ENCODE measurements around the gene TMEM92. TPM values are rescaled to one million over a fixed set of nuclear protein-coding genes. Genes with fewer than 3 reads are reported as not detected.

The TMEM92 gene
- total RNA-seq, 1 experiment from 2014 or later, result 14.8 TPM

DNA sequence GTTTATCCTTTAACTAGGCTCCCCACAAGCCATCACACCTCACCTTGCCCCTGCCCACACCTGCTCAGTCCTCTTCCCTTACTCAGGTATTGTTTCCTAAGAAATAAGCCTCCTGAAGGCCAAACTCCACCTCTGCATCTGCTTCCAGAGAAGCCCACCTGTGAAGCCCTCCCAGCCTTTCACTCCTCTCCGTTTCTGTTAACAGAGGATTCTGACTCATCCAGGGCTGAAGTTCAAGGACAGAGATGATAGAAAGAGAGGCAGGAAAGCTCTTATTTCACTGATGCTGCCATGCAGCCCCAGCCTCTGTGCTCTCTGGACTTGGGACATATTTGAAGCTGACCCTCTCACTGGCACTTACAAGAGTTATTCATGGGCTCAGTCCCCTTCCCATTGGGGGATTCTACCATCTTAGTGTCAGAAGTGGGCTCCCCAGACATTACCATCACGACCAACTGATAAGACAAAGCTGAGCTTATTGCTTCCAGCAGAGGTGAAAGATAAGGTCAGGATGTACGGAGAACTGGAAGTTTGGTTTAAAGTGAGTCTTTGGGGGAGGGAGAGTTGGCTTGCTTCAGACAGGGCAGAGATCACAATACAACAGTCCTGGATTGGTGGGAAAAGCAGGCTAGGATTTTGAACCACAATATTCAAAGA is 36.3 kb downstream of the TMEM92 start:
- Mint-ChIP-seq H3K27me3 (ENCODE audit: insufficient read depth, unreplicated experiment) (peaks cover 8% of the 10 kb centered on the region), H3K36me3 (ENCODE audit: insufficient read depth, unreplicated experiment) (no peaks in the 10 kb centered on the region), H3K9me3 (ENCODE audit: unreplicated experiment) (no peaks in the 10 kb centered on the region), H3K4me3 (ENCODE audit: unreplicated experiment) (no peak overlapping the region), H3K4me1 (ENCODE audit: low read depth, unreplicated experiment) (no peaks in the 10 kb centered on the region), H3K27ac (ENCODE audit: unreplicated experiment) (no peak overlapping the region)
- BruUV-seq (replicated peaks), result no TSS peak
- H3K36me3 ChIP-seq (ENCODE audit: control insufficient read depth, insufficient read depth, low read length), result no peaks in the 10 kb centered on the region
- ChIA-PET CTCF (interaction anchor here (0.7 to 0.9 kb wide), 3 partner anchors 87 to 150 kb away, joined by 3 to 4 read pairs (median 3); partner anchors contain the start of gene LRRC59), POLR2A (interaction anchor here (0.6 kb wide), 1 partner anchor 85 kb away, joined by 3 read pairs; no protein-coding TSS in a partner anchor)
- 0 out of 2 replicates have a peak, but pooled peaks cover 4% of the 10 kb centered on the region for H3K4me1 ChIP-seq
- H3K4me3 ChIP-seq (ENCODE audit: low read depth, low read length), result no peak overlapping the region
- no peaks in the 10 kb centered on the region for H3K9me3 ChIP-seq
- TF ChIP-seq, protein P1, sequence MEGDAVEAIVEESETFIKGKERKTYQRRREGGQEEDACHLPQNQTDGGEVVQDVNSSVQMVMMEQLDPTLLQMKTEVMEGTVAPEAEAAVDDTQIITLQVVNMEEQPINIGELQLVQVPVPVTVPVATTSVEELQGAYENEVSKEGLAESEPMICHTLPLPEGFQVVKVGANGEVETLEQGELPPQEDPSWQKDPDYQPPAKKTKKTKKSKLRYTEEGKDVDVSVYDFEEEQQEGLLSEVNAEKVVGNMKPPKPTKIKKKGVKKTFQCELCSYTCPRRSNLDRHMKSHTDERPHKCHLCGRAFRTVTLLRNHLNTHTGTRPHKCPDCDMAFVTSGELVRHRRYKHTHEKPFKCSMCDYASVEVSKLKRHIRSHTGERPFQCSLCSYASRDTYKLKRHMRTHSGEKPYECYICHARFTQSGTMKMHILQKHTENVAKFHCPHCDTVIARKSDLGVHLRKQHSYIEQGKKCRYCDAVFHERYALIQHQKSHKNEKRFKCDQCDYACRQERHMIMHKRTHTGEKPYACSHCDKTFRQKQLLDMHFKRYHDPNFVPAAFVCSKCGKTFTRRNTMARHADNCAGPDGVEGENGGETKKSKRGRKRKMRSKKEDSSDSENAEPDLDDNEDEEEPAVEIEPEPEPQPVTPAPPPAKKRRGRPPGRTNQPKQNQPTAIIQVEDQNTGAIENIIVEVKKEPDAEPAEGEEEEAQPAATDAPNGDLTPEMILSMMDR (IDR thresholded peaks at IDR 0.05; ENCODE audit: insufficient read depth in 1 of 2, low read depth in 1 of 2, low read length in 1 of 2, severe bottlenecking in 1 of 2, unreplicated experiment in 1 of 2), result no peak
- DNase-seq, result no peak
- intact Hi-C loops (cut with micrococcal nuclease; ENCODE audit: unreplicated experiment), result no loop called here
- H3K27me3 ChIP-seq (replicated peaks; ENCODE audit: control insufficient read depth, insufficient read depth, low read length), result no peaks in the 10 kb centered on the region

GRCh38 chr17:50311112-50311460 is 36.8 kb downstream of the TMEM92 start:
- intact Hi-C loops (cut with micrococcal nuclease; ENCODE audit: unreplicated experiment), result no loop called here

GRCh38 chr17:50311483-50311882 is 37.2 kb downstream of the TMEM92 start:
- no peak for DNase-seq
- Mint-ChIP-seq H3K27me3 (ENCODE audit: insufficient read depth, unreplicated experiment) (peaks cover 8% of the 10 kb centered on the region), H3K9me3 (ENCODE audit: unreplicated experiment) (no peaks in the 10 kb centered on the region), H3K27ac (ENCODE audit: unreplicated experiment) (no peak overlapping the region), H3K36me3 (ENCODE audit: insufficient read depth, unreplicated experiment) (no peaks in the 10 kb centered on the region), H3K4me3 (ENCODE audit: unreplicated experiment) (no peak overlapping the region), H3K4me1 (ENCODE audit: low read depth, unreplicated experiment) (no peaks in the 10 kb centered on the region)
- no peak overlapping the region for H3K4me3 ChIP-seq (ENCODE audit: low read depth, low read length)
- ChIA-PET CTCF (interaction anchor here (0.6 to 1.8 kb wide), 6 partner anchors 14 to 150 kb away, joined by 3 to 8 read pairs (median 3); partner anchors contain the start of gene COL1A1), POLR2A (no interaction called here)
- H3K4me1 ChIP-seq, result 0 out of 2 replicates have a peak, but pooled peaks cover 4% of the 10 kb centered on the region
- BruUV-seq (replicated peaks), result no TSS peak
- no peaks in the 10 kb centered on the region for H3K36me3 ChIP-seq (ENCODE audit: control insufficient read depth, insufficient read depth, low read length)
- TF ChIP-seq, protein P1 (IDR thresholded peaks at IDR 0.05; ENCODE audit: insufficient read depth in 1 of 2, low read depth in 1 of 2, low read length in 1 of 2, severe bottlenecking in 1 of 2, unreplicated experiment in 1 of 2), result no peak
- no peaks in the 10 kb centered on the region for H3K9me3 ChIP-seq
- intact Hi-C loops (cut with micrococcal nuclease; ENCODE audit: unreplicated experiment), result no loop called here
- no peaks in the 10 kb centered on the region for H3K27me3 ChIP-seq (replicated peaks; ENCODE audit: control insufficient read depth, insufficient read depth, low read length)

More at GRCh38 chr17:50311112-50311460, 36.8 kb downstream of the TMEM92 start:
- ChIA-PET POLR2A (interaction anchor here (0.6 kb wide), 1 partner anchor 85 kb away, joined by 3 read pairs; no protein-coding TSS in a partner anchor), CTCF (interaction anchor here (0.7 to 1.8 kb wide), 5 partner anchors 38 to 150 kb away, joined by 3 to 8 read pairs (median 3); partner anchors contain the start of gene COL1A1)
- TF ChIP-seq, protein P1 (IDR thresholded peaks at IDR 0.05; ENCODE audit: insufficient read depth in 1 of 2, low read depth in 1 of 2, low read length in 1 of 2, severe bottlenecking in 1 of 2, unreplicated experiment in 1 of 2), result no peak
- no TSS peak for BruUV-seq (replicated peaks)
- H3K27me3 ChIP-seq (replicated peaks; ENCODE audit: control insufficient read depth, insufficient read depth, low read length), result no peaks in the 10 kb centered on the region
- no peaks in the 10 kb centered on the region for H3K4me1 Mint-ChIP-seq (ENCODE audit: low read depth, unreplicated experiment)
- no peaks in the 10 kb centered on the region for H3K9me3 Mint-ChIP-seq (ENCODE audit: unreplicated experiment)
- 0 out of 2 replicates have a peak, but pooled peaks cover 4% of the 10 kb centered on the region for H3K4me1 ChIP-seq
- no peak overlapping the region for H3K4me3 Mint-ChIP-seq (ENCODE audit: unreplicated experiment)
- DNase-seq, result no peak
- H3K9me3 ChIP-seq, result no peaks in the 10 kb centered on the region
- no peaks in the 10 kb centered on the region for H3K36me3 ChIP-seq (ENCODE audit: control insufficient read depth, insufficient read depth, low read length)
- peaks cover 8% of the 10 kb centered on the region for H3K27me3 Mint-ChIP-seq (ENCODE audit: insufficient read depth, unreplicated experiment)
- no peaks in the 10 kb centered on the region for H3K36me3 Mint-ChIP-seq (ENCODE audit: insufficient read depth, unreplicated experiment)
- H3K4me3 ChIP-seq (ENCODE audit: low read depth, low read length), result no peak overlapping the region
- no peak overlapping the region for H3K27ac Mint-ChIP-seq (ENCODE audit: unreplicated experiment)

Data from Caco-2 (cell line).